CD14-positive monocyte (primary cell): ENCODE data around the gene EP400. TPM values are rescaled to one million over a fixed set of nuclear protein-coding genes. Genes with fewer than 3 reads are reported as not detected.

Source experiments
- DNase-seq, 3 donors: peaks; one replicate each; pipeline ENCODE4 v3.0.0-alpha.2; 2011 to 2022
- H2AFZ ChIP-seq: 2 replicates; pipeline ENCODE4 v1.6.0; 2012; ENCODE audit warnings: mild to moderate bottlenecking, low read depth, low read length, inconsistent platforms; ENCODE audit not compliant: insufficient read depth, poor library complexity, severe bottlenecking
- H3K27ac ChIP-seq, 2 donors: 1 replicate in 1 of 2; 2 replicates in 1 of 2; pipeline ENCODE4 v1.5.1; 2012 to 2013; ENCODE audit warnings: low read length in 2 of 2, control low read depth in 1 of 2, inconsistent platforms in 1 of 2, low read depth in 1 of 2, mild to moderate bottlenecking in 1 of 2
- H3K27me3 ChIP-seq, 2 donors: one replicate each; pipeline versions ENCODE4 v1.6.0 to v1.6.1; 2011 to 2013; ENCODE audit warnings: low read length in 2 of 2; ENCODE audit not compliant: control insufficient read depth in 2 of 2, insufficient read depth in 2 of 2
- H3K36me3 ChIP-seq, 2 donors: replicated peaks in 1 of 2; 1 replicate in 1 of 2; 2 replicates in 1 of 2; pipeline versions ENCODE4 v1.5.1 to v1.6.1; 2012 to 2013; ENCODE audit warnings: low read length in 2 of 2, control low read depth in 1 of 2, inconsistent platforms in 1 of 2, mild to moderate bottlenecking in 1 of 2; ENCODE audit not compliant: insufficient read depth in 2 of 2, control insufficient read depth in 1 of 2
- H3K4me1 ChIP-seq, 2 donors: 1 replicate in 1 of 2; 2 replicates in 1 of 2; pipeline versions ENCODE4 v1.5.1 to v1.6.1; 2012 to 2013; ENCODE audit warnings: low read length in 2 of 2, control low read depth in 1 of 2, inconsistent platforms in 1 of 2, mild to moderate bottlenecking in 1 of 2, moderate library complexity in 1 of 2; ENCODE audit not compliant: insufficient read depth in 2 of 2, control insufficient read depth in 1 of 2
- H3K4me2 ChIP-seq: replicated peaks from 2 replicates; pipeline ENCODE3; 2012; ENCODE audit warnings: low read length, moderate library complexity, mild to moderate bottlenecking; ENCODE audit not compliant: poor library complexity, severe bottlenecking; ENCODE audit errors: extremely low read depth
- H3K4me3 ChIP-seq, 3 experiments: fragments of 200-600 bp in 1 of 3; sonication (generic) in 1 of 3; replicated peaks in 1 of 3; 1 replicate in 2 of 3; 2 replicates in 1 of 3; pipeline ENCODE4 v1.5.1; 2011 to 2013; ENCODE audit warnings: low read length in 3 of 3, mild to moderate bottlenecking in 3 of 3, control low read depth in 2 of 3, low read depth in 2 of 3, inconsistent platforms in 1 of 3, moderate library complexity in 1 of 3
- H3K79me2 ChIP-seq: 2 replicates; pipeline ENCODE4 v1.6.0; 2012; ENCODE audit warnings: mild to moderate bottlenecking, control low read depth, inconsistent platforms, low read length, moderate library complexity; ENCODE audit not compliant: insufficient read depth
- H3K9ac ChIP-seq: 2 replicates; pipeline ENCODE4 v1.6.0; 2017; ENCODE audit warnings: low read length, mild to moderate bottlenecking; ENCODE audit not compliant: insufficient read depth, poor library complexity, severe bottlenecking
- H3K9me3 ChIP-seq, 2 donors: replicated peaks in 1 of 2; 1 replicate in 1 of 2; 2 replicates in 1 of 2; pipeline versions ENCODE4 v1.5.1 to v1.6.1; 2012 to 2013; ENCODE audit warnings: low read length in 2 of 2, control low read depth in 1 of 2; ENCODE audit not compliant: control insufficient read depth in 1 of 2, insufficient read depth in 1 of 2
- H4K20me1 ChIP-seq: 2 replicates; pipeline ENCODE4 v1.6.0; 2012; ENCODE audit warnings: mild to moderate bottlenecking, low read length, control low read depth, moderate library complexity; ENCODE audit not compliant: insufficient read depth
- H3K27ac Mint-ChIP-seq, 7 donors: one replicate each; pipeline ENCODE4 v1.8.0; 2020; ENCODE audit warnings: mild to moderate bottlenecking in 7 of 7, mixed read lengths in 7 of 7, moderate library complexity in 6 of 7, inconsistent platforms in 2 of 7
- H3K27me3 Mint-ChIP-seq, 3 donors: one replicate each; pipeline ENCODE4 v1.8.0; 2021 to 2022; ENCODE audit warnings: low read depth in 3 of 3, mild to moderate bottlenecking in 3 of 3, mixed read lengths in 3 of 3, moderate library complexity in 3 of 3, inconsistent platforms in 1 of 3
- H3K36me3 Mint-ChIP-seq, 2 donors: one replicate each; pipeline ENCODE4 v1.8.0; 2020; ENCODE audit warnings: mixed read lengths in 2 of 2, inconsistent platforms in 1 of 2, mild to moderate bottlenecking in 1 of 2
- H3K4me1 Mint-ChIP-seq: one replicate; pipeline ENCODE4 v1.8.0; 2020; ENCODE audit warnings: mild to moderate bottlenecking, mixed read lengths
- H3K4me3 Mint-ChIP-seq, 2 donors: one replicate each; pipeline ENCODE4 v1.8.0; 2020; ENCODE audit warnings: mild to moderate bottlenecking in 2 of 2, mixed read lengths in 2 of 2, moderate library complexity in 1 of 2
- H3K9me3 Mint-ChIP-seq, 7 donors: one replicate each; pipeline ENCODE4 v1.8.0; 2020 to 2022; ENCODE audit warnings: mixed read lengths in 7 of 7, mild to moderate bottlenecking in 6 of 7, moderate library complexity in 6 of 7, inconsistent platforms in 2 of 7
- WGBS: methylation state at CpG from one replicate; pipeline ENCODE4 v1.1.5; 2013; ENCODE audit warnings: missing lambda C conversion rate; ENCODE audit not compliant: insufficient coverage; 5-methylcytosine and 5-hydroxymethylcytosine counted together
- intact Hi-C, 2 donors: fragments of 100-400 bp; cut with micrococcal nuclease; formaldehyde crosslinking; loops; one replicate each; pipeline versions ENCODE4 v1.15.0 to v1.15.1; 2023
- polyA plus RNA-seq, 3 donors: library from polyadenylated mRNA; depleted of rRNA in 1 of 3; unstranded in 2 of 3; stranded (reverse) in 1 of 3; fragments of 300-500 nt in 2 of 3; fragments of >200 nt in 1 of 3; fragmentation: Illumina TruSeq in 2 of 3; gene quantifications; 1 replicate in 2 of 3; 2 replicates in 1 of 3; pipeline ENCODE4 v1.2.3, GENCODE V29; 2012 to 2021
- TF ChIP-seq, protein P1 (sequence below): fragments of 200-600 bp; IDR thresholded peaks from one replicate; pipeline ENCODE4 v1.8.0; 2022; ENCODE audit warnings: antibody characterized with exemption, mild to moderate bottlenecking

The EP400 gene
- polyA plus RNA-seq, 3 donors = 0.65 to 12.1 (median 0.81) TPM

DNA sequence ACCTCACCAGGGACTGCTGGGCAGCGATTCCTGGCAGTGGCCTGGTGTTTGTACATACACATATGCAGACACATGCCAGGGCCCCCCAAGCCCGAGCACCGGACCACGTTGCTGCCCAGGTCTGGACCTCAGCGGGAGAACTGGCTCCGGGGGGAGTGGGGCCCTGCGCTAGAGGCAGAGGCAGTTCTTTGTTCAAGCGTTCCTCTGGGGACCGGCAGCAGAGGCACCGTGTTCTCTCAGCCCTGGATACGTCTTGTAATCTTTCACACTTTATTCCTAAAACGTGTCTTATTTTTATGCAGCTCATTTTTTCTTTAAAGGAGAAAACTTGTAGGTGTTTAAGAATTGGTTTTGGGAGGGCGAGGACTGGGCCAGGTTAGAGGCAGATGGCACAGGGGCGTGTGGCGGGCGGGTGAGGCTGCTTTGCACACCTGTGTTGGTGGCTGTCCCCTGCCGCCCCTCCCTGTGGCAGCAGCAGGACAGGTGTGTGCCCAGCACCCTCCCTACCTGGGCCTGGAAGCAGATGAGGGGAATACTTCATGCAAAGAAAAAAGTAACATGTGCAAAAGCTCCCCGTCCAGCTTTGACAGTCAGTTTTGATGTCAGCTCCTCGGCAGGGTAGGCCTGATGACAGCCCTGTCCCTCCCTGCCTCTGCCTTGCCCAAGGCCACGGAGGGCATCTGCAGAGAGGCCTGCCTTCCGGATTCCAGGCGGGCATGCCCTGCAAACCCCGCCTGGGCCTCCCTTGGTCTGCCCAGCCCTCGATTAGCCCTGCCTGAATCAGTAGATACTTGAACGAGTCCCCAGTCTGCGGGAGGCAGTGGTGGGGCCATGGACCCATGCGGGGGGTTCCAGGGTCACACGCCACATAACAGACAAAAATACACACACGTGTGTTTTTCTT is 27.6 kb upstream of the EP400 start:
- no peaks in the 10 kb centered on the region for H3K9me3 ChIP-seq
- Mint-ChIP-seq H3K27ac (peak overlapping the region in 2 of 7 donors; percentile 63), H3K9me3 (peaks cover 0 to 3% (median 0%) of the 10 kb centered on the region in 7 donors), H3K36me3 (peaks cover 34 to 46% of the 10 kb centered on the region in 2 donors), H3K4me3 (no peak overlapping the region), H3K4me1 (peaks cover 17% of the 10 kb centered on the region), H3K27me3 (peaks cover 0 to 4% (median 0%) of the 10 kb centered on the region in 3 donors)
- H3K27me3 ChIP-seq = no peaks in the 10 kb centered on the region
- intact Hi-C loops = no loop called here
- no peak overlapping the region for H3K27ac ChIP-seq
- TF ChIP-seq, protein P1, sequence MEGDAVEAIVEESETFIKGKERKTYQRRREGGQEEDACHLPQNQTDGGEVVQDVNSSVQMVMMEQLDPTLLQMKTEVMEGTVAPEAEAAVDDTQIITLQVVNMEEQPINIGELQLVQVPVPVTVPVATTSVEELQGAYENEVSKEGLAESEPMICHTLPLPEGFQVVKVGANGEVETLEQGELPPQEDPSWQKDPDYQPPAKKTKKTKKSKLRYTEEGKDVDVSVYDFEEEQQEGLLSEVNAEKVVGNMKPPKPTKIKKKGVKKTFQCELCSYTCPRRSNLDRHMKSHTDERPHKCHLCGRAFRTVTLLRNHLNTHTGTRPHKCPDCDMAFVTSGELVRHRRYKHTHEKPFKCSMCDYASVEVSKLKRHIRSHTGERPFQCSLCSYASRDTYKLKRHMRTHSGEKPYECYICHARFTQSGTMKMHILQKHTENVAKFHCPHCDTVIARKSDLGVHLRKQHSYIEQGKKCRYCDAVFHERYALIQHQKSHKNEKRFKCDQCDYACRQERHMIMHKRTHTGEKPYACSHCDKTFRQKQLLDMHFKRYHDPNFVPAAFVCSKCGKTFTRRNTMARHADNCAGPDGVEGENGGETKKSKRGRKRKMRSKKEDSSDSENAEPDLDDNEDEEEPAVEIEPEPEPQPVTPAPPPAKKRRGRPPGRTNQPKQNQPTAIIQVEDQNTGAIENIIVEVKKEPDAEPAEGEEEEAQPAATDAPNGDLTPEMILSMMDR = no peak
- H2AFZ ChIP-seq = no peak overlapping the region
- H3K9ac ChIP-seq = no peak overlapping the region
- no peaks in the 10 kb centered on the region for H3K79me2 ChIP-seq
- no peak overlapping the region for H3K4me2 ChIP-seq
- H3K36me3 ChIP-seq = peaks cover 43 to 57% of the 10 kb centered on the region in 2 donors
- WGBS = 92% methylated on average over 22 of the region's 29 CpGs
- H3K4me3 ChIP-seq = no peak overlapping the region
- H4K20me1 ChIP-seq = peaks cover 53% of the 10 kb centered on the region
- H3K4me1 ChIP-seq = peaks cover 12 to 15% of the 10 kb centered on the region in 2 donors
- DNase-seq = no peak

DNA sequence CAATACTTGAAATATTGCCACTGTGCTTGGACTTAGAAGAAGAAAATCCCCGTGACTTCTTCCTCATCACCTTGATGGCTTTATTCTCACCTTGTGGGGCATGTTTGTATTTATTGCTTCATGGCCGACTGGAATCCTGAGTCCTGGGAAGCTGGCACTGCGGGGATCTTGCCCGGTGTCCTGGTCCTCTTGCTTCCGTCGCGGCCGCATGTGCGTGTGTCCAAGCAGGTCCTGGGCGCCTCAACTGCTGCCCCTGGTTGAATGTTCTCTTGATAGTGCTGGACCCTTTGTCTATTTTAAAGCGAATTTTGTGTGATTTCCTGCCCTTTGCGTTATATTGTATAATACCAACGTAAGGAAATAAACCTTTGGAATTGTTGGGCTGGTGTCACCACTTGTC is 27.0 kb upstream of the EP400 start:
- peaks cover 0 to 3% (median 0%) of the 10 kb centered on the region in 7 donors for H3K9me3 Mint-ChIP-seq
- Histone ChIP-seq H3K4me2 (no peak overlapping the region), H3K27me3 (no peaks in the 10 kb centered on the region), H3K79me2 (no peaks in the 10 kb centered on the region), H3K9me3 (no peaks in the 10 kb centered on the region), H3K36me3 (peaks cover 37 to 50% of the 10 kb centered on the region in 2 donors), H3K4me3 (no peak overlapping the region), H3K4me1 (peaks cover 12 to 15% of the 10 kb centered on the region in 2 donors), H3K9ac (no peak overlapping the region), H2AFZ (no peak overlapping the region), H3K27ac (no peak overlapping the region), H4K20me1 (peaks cover 48% of the 10 kb centered on the region)
- H3K27ac Mint-ChIP-seq = no peak overlapping the region
- DNase-seq = no peak
- H3K4me3 Mint-ChIP-seq = no peak overlapping the region
- peaks cover 17% of the 10 kb centered on the region for H3K4me1 Mint-ChIP-seq
- TF ChIP-seq, protein P1 = no peak
- H3K36me3 Mint-ChIP-seq = peaks cover 32 to 42% of the 10 kb centered on the region in 2 donors
- intact Hi-C loops = no loop called here
- WGBS = 95% methylated on average over 12 of the region's 13 CpGs
- H3K27me3 Mint-ChIP-seq = peaks cover 0 to 5% (median 2%) of the 10 kb centered on the region in 3 donors
